Right lobe of liver (tissue), 4 donors: ENCODE results near the gene PPP1R18.

Experiments used
- CTCF ChIP-seq, 4 donors: fragments of 200-600 bp in 3 of 4; fragments of 450-650 bp in 1 of 4; IDR thresholded peaks; one replicate each; pipeline versions ENCODE4 v1.5.1 to v1.8.0; 2016 to 2022; ENCODE audit warnings: antibody characterized with exemption in 4 of 4, mild to moderate bottlenecking in 2 of 4
- POLR2A ChIP-seq: fragments of 450-650 bp; IDR thresholded peaks from one replicate; pipeline ENCODE4 v1.6.1; 2017; ENCODE audit warnings: antibody characterized with exemption, mild to moderate bottlenecking
- donor health status: DM: no; HTN: no; CAD: no.
- donor health status: DM: no; HTN: no; CAD: no.
- donor health status: DM: no; HTN: yes; CAD: no.

- TF ChIP-seq CTCF (IDR thresholded peaks at IDR 0.05) (no peak), POLR2A (no peak)
Observed at GRCh38 chr6:30679765-30680535, 6.5 kb downstream of the PPP1R18 start.
